HUES48 (cell line): ENCODE data around the gene LMX1B.

Experiments
- H3K27ac ChIP-seq: one replicate; pipeline ENCODE4 v1.7.0; 2013; ENCODE audit warnings: low read depth, low read length, inconsistent platforms
- H3K27me3 ChIP-seq: 2 replicates; pipeline ENCODE4 v1.6.1; 2013; ENCODE audit warnings: mild to moderate bottlenecking, low read length; ENCODE audit not compliant: control insufficient read depth, insufficient read depth
- H3K36me3 ChIP-seq: 2 replicates; pipeline ENCODE4 v1.6.1; 2013; ENCODE audit warnings: low read length; ENCODE audit not compliant: control insufficient read depth, insufficient read depth
- H3K4me1 ChIP-seq: 2 replicates; pipeline ENCODE4 v1.6.1; 2013; ENCODE audit warnings: mild to moderate bottlenecking, low read length; ENCODE audit not compliant: control insufficient read depth, insufficient read depth
- H3K4me3 ChIP-seq: 2 replicates; pipeline ENCODE4 v1.5.1; 2013; ENCODE audit warnings: mild to moderate bottlenecking, low read depth, low read length
- H3K9ac ChIP-seq: 2 replicates; pipeline ENCODE4 v1.6.1; 2013; ENCODE audit warnings: mild to moderate bottlenecking, low read depth, low read length, moderate library complexity
- H3K9me3 ChIP-seq: 2 replicates; pipeline ENCODE4 v1.6.1; 2013; ENCODE audit warnings: low read length; ENCODE audit not compliant: control insufficient read depth, insufficient read depth

LMX1B gene

GRCh38 chr9:126626127-126626925 is 12.6 kb downstream of the LMX1B start:
- Histone ChIP-seq H3K36me3 (no peaks in the 10 kb centered on the region), H3K27ac (no peak overlapping the region), H3K27me3 (peaks cover 100% of the 10 kb centered on the region), H3K4me3 (peak overlapping the region; percentile 45), H3K9ac (no peak overlapping the region), H3K9me3 (no peaks in the 10 kb centered on the region), H3K4me1 (peaks cover 55% of the 10 kb centered on the region)

- Histone ChIP-seq H3K9me3 (no peaks in the 10 kb centered on the region), H3K36me3 (no peaks in the 10 kb centered on the region), H3K27me3 (peaks cover 99% of the 10 kb centered on the region), H3K9ac (no peak overlapping the region), H3K27ac (no peak overlapping the region), H3K4me3 (no peak overlapping the region; the same call in 1 of the 2 replicates), H3K4me1 (peaks cover 54% of the 10 kb centered on the region)
Measured at GRCh38 chr9:126626926-126627233, 13.2 kb downstream of the LMX1B start.

GRCh38 chr9:126628146-126628545 is 14.4 kb downstream of the LMX1B start:
- H3K9ac ChIP-seq: no peak overlapping the region
- H3K4me3 ChIP-seq: no peak overlapping the region
- no peaks in the 10 kb centered on the region for H3K36me3 ChIP-seq
- H3K4me1 ChIP-seq: peaks cover 42% of the 10 kb centered on the region
- H3K9me3 ChIP-seq: no peaks in the 10 kb centered on the region
- no peak overlapping the region for H3K27ac ChIP-seq
- H3K27me3 ChIP-seq: peaks cover 99% of the 10 kb centered on the region

GRCh38 chr9:126628969-126629674 is 15.4 kb downstream of the LMX1B start:
- Histone ChIP-seq H3K9ac (no peak overlapping the region), H3K36me3 (no peaks in the 10 kb centered on the region), H3K27me3 (peaks cover 99% of the 10 kb centered on the region), H3K4me1 (peaks cover 32% of the 10 kb centered on the region), H3K4me3 (no peak overlapping the region), H3K27ac (no peak overlapping the region), H3K9me3 (no peaks in the 10 kb centered on the region)

- peaks cover 99% of the 10 kb centered on the region for H3K27me3 ChIP-seq
- no peaks in the 10 kb centered on the region for H3K9me3 ChIP-seq
Measured at GRCh38 chr9:126630458-126631237, 16.9 kb downstream of the LMX1B start.

GRCh38 chr9:126631254-126631653 is 17.5 kb downstream of the LMX1B start:
- H3K9me3 ChIP-seq: no peaks in the 10 kb centered on the region
- H3K27me3 ChIP-seq: peaks cover 99% of the 10 kb centered on the region
- H3K4me1 ChIP-seq: peaks cover 15% of the 10 kb centered on the region
- H3K9ac ChIP-seq: no peak overlapping the region
- no peak overlapping the region for H3K4me3 ChIP-seq
- H3K27ac ChIP-seq: no peak overlapping the region
- no peaks in the 10 kb centered on the region for H3K36me3 ChIP-seq

More at GRCh38 chr9:126630458-126631237, 16.9 kb downstream of the LMX1B start:
- Histone ChIP-seq H3K27ac (no peak overlapping the region), H3K9ac (no peak overlapping the region), H3K4me3 (no peak overlapping the region), H3K36me3 (no peaks in the 10 kb centered on the region), H3K4me1 (peaks cover 21% of the 10 kb centered on the region)

GRCh38 chr9:126633881-126634558 is 20.3 kb downstream of the LMX1B start:
- H3K4me3 ChIP-seq: no peak overlapping the region
- peaks cover 8% of the 10 kb centered on the region; the same call in 1 of the 2 replicates for H3K4me1 ChIP-seq
- no peak overlapping the region for H3K9ac ChIP-seq
- peaks cover 99% of the 10 kb centered on the region for H3K27me3 ChIP-seq
- no peaks in the 10 kb centered on the region for H3K9me3 ChIP-seq
- no peak overlapping the region for H3K27ac ChIP-seq
- H3K36me3 ChIP-seq: no peaks in the 10 kb centered on the region

- H3K27ac ChIP-seq: no peak overlapping the region
- no peaks in the 10 kb centered on the region for H3K9me3 ChIP-seq
- no peak overlapping the region for H3K9ac ChIP-seq
- H3K4me1 ChIP-seq: peaks cover 13% of the 10 kb centered on the region; the same call in 1 of the 2 replicates
- peaks cover 99% of the 10 kb centered on the region for H3K27me3 ChIP-seq
- H3K36me3 ChIP-seq: no peaks in the 10 kb centered on the region
- no peak overlapping the region for H3K4me3 ChIP-seq
Measured at GRCh38 chr9:126635061-126635460, 21.3 kb downstream of the LMX1B start.

- Histone ChIP-seq H3K4me1 (peaks cover 11% of the 10 kb centered on the region; the same call in 1 of the 2 replicates), H3K36me3 (no peaks in the 10 kb centered on the region), H3K27ac (no peak overlapping the region), H3K9ac (no peak overlapping the region), H3K4me3 (no peak overlapping the region), H3K27me3 (peaks cover 99% of the 10 kb centered on the region), H3K9me3 (no peaks in the 10 kb centered on the region)
Measured at GRCh38 chr9:126635661-126636439, 22.1 kb downstream of the LMX1B start.
